ENCODE results near the gene CES4A.
"Not testable (repeated sequence)": the region's sequence is repeated elsewhere in the genome, so short reads cannot be mapped to it uniquely, and the experiment has no call there.

Gene CES4A

GRCh38 chr16:67029254-67030096 lies 41.1 kb downstream of the CES4A start:
- no peaks in the 10 kb centered on the region for H3K9me3 ChIP-seq (ENCODE audit: control insufficient read depth, low read length)
- H3K9ac ChIP-seq (ENCODE audit: low read length), result peak overlapping the region; percentile 91
- no peaks in the 10 kb centered on the region for H3K36me3 ChIP-seq (ENCODE audit: control insufficient read depth, insufficient read depth, low read length)
- H3K4me1 ChIP-seq (ENCODE audit: control insufficient read depth, insufficient read depth, low read length), result peaks cover 22% of the 10 kb centered on the region
- peak overlapping the region; percentile 60 for H3K4me3 ChIP-seq (ENCODE audit: low read length)
- H3K27me3 ChIP-seq (ENCODE audit: control insufficient read depth, insufficient read depth, low read length), result no peaks in the 10 kb centered on the region

- peak overlapping the region; percentile 91 for H3K9ac ChIP-seq (ENCODE audit: low read length)
- H3K9me3 ChIP-seq (ENCODE audit: control insufficient read depth, low read length), result no peaks in the 10 kb centered on the region
- peak overlapping the region; percentile 60 for H3K4me3 ChIP-seq (ENCODE audit: low read length)
- H3K4me1 ChIP-seq (ENCODE audit: control insufficient read depth, insufficient read depth, low read length), result peaks cover 22% of the 10 kb centered on the region
- no peaks in the 10 kb centered on the region for H3K27me3 ChIP-seq (ENCODE audit: control insufficient read depth, insufficient read depth, low read length)
- H3K36me3 ChIP-seq (ENCODE audit: control insufficient read depth, insufficient read depth, low read length), result no peaks in the 10 kb centered on the region
These were observed 42.0 kb downstream of the CES4A start for GRCh38 chr16:67030221-67030962.

- Histone ChIP-seq H3K27me3 (ENCODE audit: control insufficient read depth, insufficient read depth, low read length) (no peaks in the 10 kb centered on the region), H3K9ac (ENCODE audit: low read length) (no peak overlapping the region), H3K4me1 (ENCODE audit: control insufficient read depth, insufficient read depth, low read length) (peaks cover 15% of the 10 kb centered on the region), H3K36me3 (ENCODE audit: control insufficient read depth, insufficient read depth, low read length) (peaks cover under 1% of the 10 kb centered on the region), H3K4me3 (ENCODE audit: low read length) (no peak overlapping the region), H3K9me3 (ENCODE audit: control insufficient read depth, low read length) (no peaks in the 10 kb centered on the region)
These were observed 46.1 kb downstream of the CES4A start for GRCh38 chr16:67034487-67034886.

- Histone ChIP-seq H3K36me3 (ENCODE audit: control insufficient read depth, insufficient read depth, low read length) (peaks cover 3% of the 10 kb centered on the region), H3K9ac (ENCODE audit: low read length) (no peak overlapping the region), H3K9me3 (ENCODE audit: control insufficient read depth, low read length) (no peaks in the 10 kb centered on the region), H3K4me1 (ENCODE audit: control insufficient read depth, insufficient read depth, low read length) (peaks cover 13% of the 10 kb centered on the region), H3K4me3 (ENCODE audit: low read length) (no peak overlapping the region), H3K27me3 (ENCODE audit: control insufficient read depth, insufficient read depth, low read length) (no peaks in the 10 kb centered on the region)
These were observed 47.0 kb downstream of the CES4A start for GRCh38 chr16:67035364-67035763.

GRCh38 chr16:67036323-67036741 lies 47.9 kb downstream of the CES4A start:
- peak overlapping the region; percentile 35 for H3K9ac ChIP-seq (ENCODE audit: low read length)
- no peaks in the 10 kb centered on the region for H3K27me3 ChIP-seq (ENCODE audit: control insufficient read depth, insufficient read depth, low read length)
- H3K4me3 ChIP-seq (ENCODE audit: low read length), result no peak overlapping the region
- no peaks in the 10 kb centered on the region for H3K9me3 ChIP-seq (ENCODE audit: control insufficient read depth, low read length)
- H3K36me3 ChIP-seq (ENCODE audit: control insufficient read depth, insufficient read depth, low read length), result peaks cover 3% of the 10 kb centered on the region
- H3K4me1 ChIP-seq (ENCODE audit: control insufficient read depth, insufficient read depth, low read length), result peaks cover 6% of the 10 kb centered on the region

- H3K27me3 ChIP-seq (ENCODE audit: control insufficient read depth, insufficient read depth, low read length), result no peaks in the 10 kb centered on the region
- H3K4me3 ChIP-seq (ENCODE audit: low read length), result no peak overlapping the region
- no peaks in the 10 kb centered on the region for H3K9me3 ChIP-seq (ENCODE audit: control insufficient read depth, low read length)
- peaks cover 3% of the 10 kb centered on the region for H3K36me3 ChIP-seq (ENCODE audit: control insufficient read depth, insufficient read depth, low read length)
- no peak overlapping the region for H3K9ac ChIP-seq (ENCODE audit: low read length)
- no peaks in the 10 kb centered on the region for H3K4me1 ChIP-seq (ENCODE audit: control insufficient read depth, insufficient read depth, low read length)
These were observed 51.1 kb downstream of the CES4A start for GRCh38 chr16:67039260-67040020.

GRCh38 chr16:67040166-67040565 lies 51.8 kb downstream of the CES4A start:
- peaks cover 3% of the 10 kb centered on the region for H3K36me3 ChIP-seq (ENCODE audit: control insufficient read depth, insufficient read depth, low read length)
- H3K9me3 ChIP-seq (ENCODE audit: control insufficient read depth, low read length), result no peaks in the 10 kb centered on the region
- no peak overlapping the region for H3K4me3 ChIP-seq (ENCODE audit: low read length)
- no peaks in the 10 kb centered on the region for H3K27me3 ChIP-seq (ENCODE audit: control insufficient read depth, insufficient read depth, low read length)
- no peaks in the 10 kb centered on the region for H3K4me1 ChIP-seq (ENCODE audit: control insufficient read depth, insufficient read depth, low read length)
- no peak overlapping the region for H3K9ac ChIP-seq (ENCODE audit: low read length)

- Histone ChIP-seq H3K4me3 (ENCODE audit: low read length) (no peak overlapping the region), H3K4me1 (ENCODE audit: control insufficient read depth, insufficient read depth, low read length) (no peaks in the 10 kb centered on the region), H3K9ac (ENCODE audit: low read length) (no peak overlapping the region)
These were observed 52.5 kb downstream of the CES4A start for GRCh38 chr16:67040906-67041305.

GRCh38 chr16:67041520-67041919 lies 53.1 kb downstream of the CES4A start:
- H3K9ac ChIP-seq (ENCODE audit: low read length); H3K27me3 ChIP-seq (ENCODE audit: control insufficient read depth, insufficient read depth, low read length); H3K4me1 ChIP-seq (ENCODE audit: control insufficient read depth, insufficient read depth, low read length); H3K36me3 ChIP-seq (ENCODE audit: control insufficient read depth, insufficient read depth, low read length); H3K9me3 ChIP-seq (ENCODE audit: control insufficient read depth, low read length); H3K4me3 ChIP-seq (ENCODE audit: low read length): not testable (repeated sequence)

More at GRCh38 chr16:67040906-67041305, 52.5 kb downstream of the CES4A start:
- Histone ChIP-seq H3K9me3 (ENCODE audit: control insufficient read depth, low read length) (no peaks in the 10 kb centered on the region), H3K27me3 (ENCODE audit: control insufficient read depth, insufficient read depth, low read length) (no peaks in the 10 kb centered on the region), H3K36me3 (ENCODE audit: control insufficient read depth, insufficient read depth, low read length) (peaks cover 3% of the 10 kb centered on the region)

- H3K4me1 ChIP-seq (ENCODE audit: control insufficient read depth, insufficient read depth, low read length), result no peaks in the 10 kb centered on the region
- no peaks in the 10 kb centered on the region for H3K27me3 ChIP-seq (ENCODE audit: control insufficient read depth, insufficient read depth, low read length)
- no peaks in the 10 kb centered on the region for H3K9me3 ChIP-seq (ENCODE audit: control insufficient read depth, low read length)
- H3K4me3 ChIP-seq (ENCODE audit: low read length), result no peak overlapping the region
- H3K9ac ChIP-seq (ENCODE audit: low read length), result no peak overlapping the region
- peaks cover 3% of the 10 kb centered on the region for H3K36me3 ChIP-seq (ENCODE audit: control insufficient read depth, insufficient read depth, low read length)
These were observed 55.0 kb downstream of the CES4A start for GRCh38 chr16:67043420-67043819.

GRCh38 chr16:67050796-67051195 lies 62.4 kb downstream of the CES4A start:
- H3K4me1 ChIP-seq (ENCODE audit: control insufficient read depth, insufficient read depth, low read length), result no peaks in the 10 kb centered on the region
- no peaks in the 10 kb centered on the region for H3K27me3 ChIP-seq (ENCODE audit: control insufficient read depth, insufficient read depth, low read length)
- no peak overlapping the region for H3K9ac ChIP-seq (ENCODE audit: low read length)
- no peaks in the 10 kb centered on the region for H3K36me3 ChIP-seq (ENCODE audit: control insufficient read depth, insufficient read depth, low read length)
- no peaks in the 10 kb centered on the region for H3K9me3 ChIP-seq (ENCODE audit: control insufficient read depth, low read length)
- no peak overlapping the region for H3K4me3 ChIP-seq (ENCODE audit: low read length)

GRCh38 chr16:67052399-67052798 lies 64.0 kb downstream of the CES4A start:
- Histone ChIP-seq H3K9ac (ENCODE audit: low read length) (no peak overlapping the region), H3K27me3 (ENCODE audit: control insufficient read depth, insufficient read depth, low read length) (no peaks in the 10 kb centered on the region), H3K4me1 (ENCODE audit: control insufficient read depth, insufficient read depth, low read length) (no peaks in the 10 kb centered on the region), H3K9me3 (ENCODE audit: control insufficient read depth, low read length) (no peaks in the 10 kb centered on the region), H3K4me3 (ENCODE audit: low read length) (no peak overlapping the region), H3K36me3 (ENCODE audit: control insufficient read depth, insufficient read depth, low read length) (no peaks in the 10 kb centered on the region)

Measured in mucosa of stomach (tissue), 1 donor.